HG03565 (cell line): ENCODE data around the gene SMIM7.

Experiments
- ATAC-seq: cut with Tn5 transposase; IDR thresholded peaks from one replicate; pipeline ENCODE4 v1.9.1; 2021; ENCODE audit warnings: mild to moderate bottlenecking, moderate library complexity; ENCODE audit not compliant: unreplicated experiment

SMIM7 gene

DNA sequence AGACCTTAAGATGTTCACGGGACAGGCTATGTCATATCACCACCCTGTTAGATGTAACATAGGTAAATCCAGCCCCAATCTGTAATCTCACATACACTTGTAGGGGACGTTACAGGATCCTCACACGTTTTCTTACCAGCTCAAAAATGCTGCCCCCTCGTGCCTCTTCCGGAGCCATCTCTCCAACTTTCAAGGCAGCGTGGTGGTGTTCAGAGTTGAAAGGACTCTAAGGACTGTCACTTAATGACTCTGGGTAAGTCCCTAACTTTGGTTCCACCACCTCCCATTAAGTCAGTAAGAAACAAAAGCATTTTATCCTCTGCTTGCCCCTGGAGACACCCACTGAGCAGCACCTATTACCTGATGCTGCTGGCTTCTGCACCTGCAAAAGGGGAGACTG, 36.4 kb downstream of the SMIM7 start:
- ATAC-seq = no peak

DNA sequence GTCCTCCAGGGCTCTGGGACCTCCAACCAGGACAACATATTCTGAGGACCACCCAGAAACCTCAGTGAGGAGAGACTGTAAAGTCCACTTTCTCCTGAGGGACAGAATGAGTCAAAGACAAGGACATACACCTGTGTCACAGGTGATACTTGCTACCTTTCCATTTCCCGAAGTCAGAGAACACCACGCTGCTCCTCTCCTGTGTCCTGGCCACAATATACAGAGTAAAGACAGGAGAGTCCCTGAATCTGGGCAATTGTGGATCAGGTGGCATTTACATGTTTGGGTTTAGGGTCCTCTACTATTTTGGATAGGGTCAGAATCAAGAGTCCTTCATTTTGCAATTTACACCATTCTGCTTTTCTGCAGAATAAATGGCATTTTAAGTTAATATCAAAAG, 36.9 kb downstream of the SMIM7 start:
- ATAC-seq = no peak

DNA sequence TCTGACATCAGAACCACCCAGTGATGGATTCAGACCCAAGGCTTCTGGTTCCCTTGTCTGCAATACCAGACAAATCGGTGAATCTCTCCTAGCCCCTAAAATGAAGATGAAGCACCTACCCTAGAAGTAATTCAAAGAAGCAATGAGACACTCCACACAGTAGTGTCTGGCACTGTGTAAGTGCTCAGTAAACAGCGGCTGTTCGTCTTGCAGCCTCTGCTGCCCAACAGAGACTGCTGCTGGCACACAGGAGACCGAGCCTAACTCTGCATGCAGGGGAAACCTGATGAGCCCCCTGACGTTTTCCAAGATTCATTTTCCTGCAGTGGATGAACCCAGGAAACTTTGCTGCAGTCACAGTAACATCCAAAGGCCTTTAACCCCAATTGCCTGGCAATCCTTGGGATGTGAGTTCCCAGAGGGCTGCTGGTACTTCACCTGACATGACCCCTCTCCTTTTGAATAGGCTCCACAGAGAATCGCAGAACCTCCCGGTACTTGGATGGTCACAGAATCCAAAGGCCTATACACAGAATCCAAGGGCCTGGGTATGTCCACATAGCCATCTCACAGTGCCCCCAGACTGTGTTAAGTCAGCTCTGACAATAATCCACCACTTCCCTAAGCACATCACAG, 38.7 kb downstream of the SMIM7 start:
- ATAC-seq = no peak

DNA sequence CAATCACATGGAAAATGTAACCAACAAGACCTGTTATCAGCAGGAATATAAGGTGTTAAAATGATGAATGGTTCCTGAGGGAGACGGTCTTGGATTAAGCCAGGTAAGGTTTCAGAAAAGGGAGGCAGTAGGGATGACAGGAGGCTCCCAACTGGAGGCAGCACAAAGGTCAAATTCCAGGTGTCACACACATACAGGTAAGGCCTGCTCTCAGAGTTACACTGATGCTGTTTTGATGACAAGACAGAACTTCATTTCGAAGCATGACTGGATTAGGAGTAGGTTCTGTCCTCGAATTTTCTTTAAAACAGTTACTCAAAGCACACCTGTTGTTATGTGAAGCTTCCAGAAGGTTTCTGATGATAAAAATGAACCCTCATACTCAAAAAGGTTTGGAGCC, 39.4 kb downstream of the SMIM7 start:
- no peak for ATAC-seq

DNA sequence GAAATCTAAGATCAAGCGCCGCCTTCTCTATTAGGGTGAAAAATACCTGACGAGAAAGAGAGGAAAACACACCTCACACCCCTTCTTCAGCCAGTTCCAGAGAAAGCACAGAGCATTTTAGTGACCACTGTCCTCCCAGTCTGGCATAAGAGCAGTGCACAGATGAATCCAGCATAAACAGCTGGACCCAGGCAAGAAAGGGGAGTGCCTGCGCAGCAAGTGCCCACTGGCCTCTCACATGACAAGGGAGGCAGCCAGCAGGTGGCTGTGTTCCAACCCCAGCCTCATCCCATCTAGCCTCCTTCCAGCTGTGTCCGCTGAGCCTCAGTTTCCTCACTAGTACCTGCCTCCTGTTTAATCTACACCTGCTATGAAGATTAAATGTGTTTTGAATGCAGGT, 39.9 kb downstream of the SMIM7 start:
- no peak for ATAC-seq

DNA sequence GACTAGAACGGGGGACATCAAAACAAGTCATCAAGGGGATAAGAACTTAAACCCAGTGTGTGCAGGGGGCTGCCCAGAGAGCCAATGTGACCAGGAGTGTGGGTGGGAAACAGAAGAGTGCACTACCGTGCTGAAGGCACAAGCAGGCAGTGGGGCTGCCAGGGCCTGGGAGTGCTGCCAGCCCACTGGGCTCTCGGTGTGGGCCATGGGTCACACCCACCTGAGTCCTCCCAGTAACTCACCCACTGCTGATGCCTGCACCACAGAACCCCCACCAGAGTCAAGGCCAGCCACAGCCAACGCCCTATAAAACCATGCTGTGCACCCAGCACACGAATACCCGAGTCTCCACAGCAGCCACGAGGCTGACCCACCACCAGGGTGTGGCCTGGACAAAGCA, 40.5 kb downstream of the SMIM7 start:
- no peak for ATAC-seq

DNA sequence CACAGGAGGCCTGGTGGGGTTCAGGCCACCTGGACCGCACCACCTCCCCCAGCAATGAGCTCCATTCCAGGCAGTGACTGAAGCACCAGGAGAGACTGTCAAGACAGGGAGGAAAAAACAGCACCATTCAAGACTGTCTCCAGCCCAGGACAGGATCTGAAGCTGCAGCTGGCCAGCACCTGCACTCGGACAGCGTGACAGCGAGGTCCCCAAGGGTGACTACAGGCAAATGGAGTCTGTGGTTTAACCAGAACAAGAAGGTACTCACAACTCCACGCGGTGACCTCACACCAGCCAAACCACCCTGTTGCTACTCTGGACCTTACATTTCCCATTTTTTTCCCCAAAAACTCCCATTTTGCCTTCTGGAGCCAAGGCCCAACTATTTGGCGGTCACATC, 41.7 kb downstream of the SMIM7 start:
- no peak for ATAC-seq

DNA sequence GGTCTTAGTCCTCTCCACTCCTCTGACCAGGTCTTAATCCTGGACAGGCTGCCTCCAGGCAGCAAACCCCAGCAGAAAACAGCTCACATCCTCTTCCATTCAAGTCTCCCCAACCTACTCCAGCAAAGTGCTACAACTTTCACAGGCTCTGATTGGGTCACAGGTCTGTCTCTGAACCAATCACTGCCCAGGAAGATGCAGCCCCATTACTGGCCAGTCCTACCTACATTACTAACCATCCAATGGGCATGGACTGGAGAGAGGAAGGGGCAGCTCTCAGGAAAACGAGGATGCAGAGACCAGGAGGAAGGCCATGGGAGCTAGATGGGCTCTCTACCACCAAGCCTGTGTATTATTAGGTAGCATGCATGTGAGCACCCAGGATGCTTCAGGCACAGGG, 44.1 kb downstream of the SMIM7 start:
- no peak for ATAC-seq

DNA sequence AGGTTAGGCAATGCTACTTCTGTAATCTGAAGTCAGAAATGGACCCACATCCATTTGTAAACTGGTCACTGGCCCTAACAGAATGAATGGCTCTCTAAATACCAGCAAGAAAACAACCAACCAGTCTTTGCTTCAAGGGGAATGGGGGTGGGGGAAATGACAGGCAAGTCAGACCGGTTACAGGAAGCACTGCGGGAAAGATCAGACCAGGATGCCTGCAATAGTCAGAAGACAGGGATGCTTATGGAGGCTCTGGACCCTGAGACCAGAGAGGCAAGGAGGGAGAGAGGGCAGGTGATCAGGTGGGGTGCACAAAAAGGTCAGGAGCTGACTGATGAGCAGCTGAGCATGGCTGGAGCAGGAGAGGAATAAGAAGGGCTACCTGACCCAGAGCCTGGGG, 45.0 kb downstream of the SMIM7 start:
- no peak for ATAC-seq

DNA sequence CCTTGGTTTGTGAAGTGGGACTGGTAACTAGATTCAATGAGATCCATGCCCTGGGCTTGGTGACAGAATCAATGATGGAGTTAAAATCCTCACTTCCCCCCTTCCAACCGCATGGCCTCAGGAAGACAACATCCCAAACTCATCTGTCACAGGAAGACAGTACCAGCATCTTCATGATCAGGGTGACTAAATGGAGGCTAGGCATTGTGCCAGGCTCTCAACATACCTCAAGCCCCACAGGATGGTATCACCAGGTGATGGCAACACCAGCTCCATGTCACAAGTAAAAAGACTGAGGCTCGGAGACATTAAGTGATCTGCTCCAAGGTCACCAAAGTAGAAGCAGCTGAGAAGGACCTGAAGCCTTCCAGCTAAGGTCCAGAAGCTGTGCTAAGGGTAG, 46.1 kb downstream of the SMIM7 start:
- no peak for ATAC-seq

DNA sequence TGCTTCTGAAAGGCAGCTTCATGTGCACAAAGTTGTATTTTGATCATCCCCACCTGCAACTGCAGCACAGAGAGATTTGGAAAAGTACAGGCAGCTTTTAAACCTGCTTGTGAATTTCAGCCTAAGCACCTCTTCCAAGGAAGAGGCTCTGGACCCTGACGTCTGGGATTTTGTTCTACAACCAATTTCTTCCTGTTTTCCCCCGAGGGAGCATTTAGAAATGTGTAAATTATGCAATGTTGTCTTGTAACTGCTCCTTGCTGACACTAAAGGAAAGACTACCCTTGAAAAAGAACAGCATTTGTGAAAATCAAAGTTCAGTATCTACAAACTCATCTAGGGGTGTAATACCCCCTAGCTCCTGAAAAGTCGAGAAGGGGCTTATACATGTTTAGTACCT, 47.3 kb downstream of the SMIM7 start:
- no peak for ATAC-seq

DNA sequence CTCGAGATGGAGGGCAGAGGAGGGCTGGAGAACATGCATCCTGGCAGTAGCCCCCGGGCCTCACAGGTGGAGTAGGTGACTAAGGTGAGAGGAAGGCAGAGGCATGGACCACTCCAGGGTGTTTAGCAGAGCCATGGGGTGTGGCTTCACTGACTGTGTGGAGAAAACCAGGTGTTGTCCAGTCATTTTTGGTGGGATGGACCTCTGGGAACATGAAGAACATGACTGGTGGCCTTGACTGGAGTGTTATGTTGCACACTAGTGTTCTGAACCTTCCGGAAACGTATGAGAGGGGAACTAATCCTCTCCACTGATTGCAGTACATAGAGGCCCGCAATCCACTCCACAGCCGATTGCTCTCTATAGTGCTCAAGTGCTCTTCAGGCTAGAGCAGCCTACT, 48.8 kb downstream of the SMIM7 start:
- no peak for ATAC-seq

DNA sequence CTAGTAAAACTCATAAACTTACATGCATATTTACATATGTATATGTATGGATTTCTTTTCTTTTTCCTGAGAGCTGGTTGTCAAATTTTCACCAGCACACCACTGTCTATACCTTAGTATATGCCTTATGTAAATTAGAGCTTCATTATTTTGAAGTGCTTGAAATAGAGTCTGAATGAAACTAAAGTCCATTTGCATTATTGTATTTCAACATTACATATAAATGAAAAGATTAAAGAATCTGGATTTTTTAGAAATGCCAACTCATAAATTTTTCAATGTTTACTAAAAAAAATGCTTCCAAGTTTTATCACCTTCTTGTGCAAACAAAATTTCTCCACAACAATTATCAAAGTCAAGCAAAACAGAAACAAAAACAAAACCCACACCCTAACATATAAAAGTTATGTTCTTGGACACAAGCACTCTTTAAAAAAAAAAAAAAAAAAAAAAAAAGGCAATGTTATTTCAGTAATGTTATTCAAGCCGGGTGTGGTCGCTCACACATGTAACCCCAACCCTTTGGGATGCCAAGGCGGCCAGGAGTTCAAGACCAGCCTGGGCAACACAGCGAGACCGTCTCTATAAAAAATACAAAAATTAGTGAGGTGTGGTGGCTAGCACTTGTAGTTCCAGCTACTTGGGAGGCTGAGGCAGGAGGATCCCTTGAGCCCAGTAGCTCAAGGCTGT, 50.3 kb downstream of the SMIM7 start:
- ATAC-seq = no peak

DNA sequence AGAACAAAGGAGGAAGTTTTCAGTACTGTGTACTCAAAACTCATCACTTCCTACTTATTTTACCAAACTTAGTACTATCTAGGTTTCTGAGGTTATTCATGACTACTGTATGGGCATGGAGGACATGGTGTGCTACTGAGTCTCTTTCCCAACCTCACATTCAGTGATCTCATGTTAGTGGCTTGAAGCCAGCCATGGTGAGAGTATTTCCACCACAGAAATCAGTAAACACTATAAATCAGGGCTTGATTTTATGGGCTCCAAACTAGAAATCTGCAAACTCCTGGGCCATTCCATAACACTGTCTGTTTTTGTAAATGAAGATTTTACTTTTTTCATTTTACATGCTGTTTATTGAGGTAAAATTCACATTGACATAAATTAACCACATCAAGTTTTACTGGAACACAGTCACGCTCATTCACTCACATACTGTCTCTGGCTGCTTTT, 51.6 kb downstream of the SMIM7 start:
- ATAC-seq = no peak

DNA sequence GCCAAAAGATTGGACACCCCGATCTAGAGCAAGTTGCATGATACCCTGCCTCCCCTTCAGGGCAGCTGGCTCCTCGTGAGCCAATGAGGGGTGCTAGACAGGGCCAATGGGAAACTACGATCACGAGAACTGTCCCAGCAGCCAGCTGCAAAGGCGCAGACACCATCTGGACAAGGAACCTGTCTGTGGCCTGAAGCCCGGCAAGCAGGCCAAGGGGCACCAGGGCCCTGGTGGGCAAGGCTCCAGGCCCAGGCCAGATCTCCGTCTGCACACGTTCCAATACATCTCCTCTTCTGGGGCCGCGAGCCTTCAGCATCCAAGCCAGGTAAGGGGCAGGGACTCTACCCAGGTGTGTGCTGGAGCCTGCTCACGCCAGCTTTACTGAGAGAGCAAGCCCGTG, 52.1 kb downstream of the SMIM7 start:
- ATAC-seq = no peak

DNA sequence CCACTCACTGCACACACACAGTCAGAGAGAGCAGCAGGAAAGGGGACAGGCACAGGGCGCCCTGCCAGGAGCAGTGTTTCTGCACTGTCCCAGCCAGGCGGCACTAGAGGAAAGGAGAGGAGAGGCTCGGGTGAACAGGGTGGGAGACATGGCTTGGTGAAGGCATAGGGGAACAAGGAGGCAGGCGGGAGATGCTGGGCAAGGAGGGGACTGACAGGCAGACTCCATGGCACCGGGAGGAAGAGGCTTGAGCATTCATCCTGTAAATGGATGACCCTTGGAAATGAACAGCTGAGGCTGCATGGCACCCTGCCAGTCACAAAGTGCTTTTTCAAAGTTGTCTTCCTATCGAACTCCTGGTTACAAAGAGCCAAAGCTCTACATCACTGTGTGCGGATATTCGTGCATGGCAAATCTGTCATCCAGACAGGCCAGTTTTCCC, 54.4 kb downstream of the SMIM7 start:
- no peak for ATAC-seq

DNA sequence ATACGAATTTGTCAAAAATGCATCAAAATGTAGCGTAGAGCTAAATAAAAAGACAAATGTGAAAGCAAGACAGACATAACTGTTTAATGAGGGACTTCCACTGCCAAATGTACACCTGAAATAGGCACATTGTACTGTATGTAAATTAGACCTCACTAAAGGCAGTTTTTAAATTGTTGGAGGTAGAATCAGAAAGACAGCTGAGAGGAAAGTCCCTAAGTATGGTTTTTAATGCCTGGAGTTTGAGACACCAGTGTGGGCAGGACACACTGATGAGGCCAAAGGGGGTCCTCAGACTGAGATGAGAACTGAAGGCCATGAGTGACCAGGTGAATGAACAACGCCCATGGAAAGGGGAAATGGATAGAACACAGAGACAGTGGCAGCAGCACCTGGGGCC, 54.8 kb downstream of the SMIM7 start:
- no peak for ATAC-seq

DNA sequence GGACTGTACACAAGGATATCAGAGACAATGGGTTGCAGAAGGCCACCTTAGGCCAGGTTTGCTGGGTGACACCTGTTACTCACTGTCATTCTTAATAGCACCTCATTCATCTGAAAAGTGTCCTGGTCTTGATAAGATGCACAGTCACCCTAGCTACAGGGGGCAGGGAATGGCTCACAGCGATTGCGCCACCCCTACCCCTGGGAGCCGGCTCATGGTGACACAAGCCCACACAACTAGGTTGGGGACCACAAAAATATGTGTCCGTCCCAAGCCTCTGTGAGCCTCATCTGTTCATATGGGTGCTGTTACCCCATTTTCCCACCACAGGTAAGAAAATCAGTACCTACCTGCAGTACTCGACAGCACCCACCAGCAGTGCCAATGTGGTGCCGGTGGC, 55.3 kb downstream of the SMIM7 start:
- no peak for ATAC-seq

DNA sequence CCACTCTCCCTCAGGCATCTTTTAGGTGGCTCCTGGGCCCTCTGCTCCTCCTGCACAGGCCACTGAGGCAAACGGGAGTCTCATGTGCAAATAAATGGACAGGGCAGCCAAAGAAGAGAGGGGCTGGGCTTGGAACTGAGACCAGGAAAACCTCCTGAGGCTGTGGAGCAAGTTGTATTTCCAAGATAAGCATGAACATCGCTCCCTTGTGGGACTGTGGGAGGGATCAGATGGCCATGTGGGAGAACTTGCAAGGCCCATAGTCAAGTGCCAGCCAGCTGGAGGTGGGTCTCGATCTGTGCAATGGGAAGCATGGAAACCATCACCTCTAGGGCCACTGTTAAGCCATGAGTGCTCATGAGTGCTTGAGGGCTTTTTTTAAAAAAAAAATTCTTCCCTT, 56.9 kb downstream of the SMIM7 start:
- no peak for ATAC-seq

DNA sequence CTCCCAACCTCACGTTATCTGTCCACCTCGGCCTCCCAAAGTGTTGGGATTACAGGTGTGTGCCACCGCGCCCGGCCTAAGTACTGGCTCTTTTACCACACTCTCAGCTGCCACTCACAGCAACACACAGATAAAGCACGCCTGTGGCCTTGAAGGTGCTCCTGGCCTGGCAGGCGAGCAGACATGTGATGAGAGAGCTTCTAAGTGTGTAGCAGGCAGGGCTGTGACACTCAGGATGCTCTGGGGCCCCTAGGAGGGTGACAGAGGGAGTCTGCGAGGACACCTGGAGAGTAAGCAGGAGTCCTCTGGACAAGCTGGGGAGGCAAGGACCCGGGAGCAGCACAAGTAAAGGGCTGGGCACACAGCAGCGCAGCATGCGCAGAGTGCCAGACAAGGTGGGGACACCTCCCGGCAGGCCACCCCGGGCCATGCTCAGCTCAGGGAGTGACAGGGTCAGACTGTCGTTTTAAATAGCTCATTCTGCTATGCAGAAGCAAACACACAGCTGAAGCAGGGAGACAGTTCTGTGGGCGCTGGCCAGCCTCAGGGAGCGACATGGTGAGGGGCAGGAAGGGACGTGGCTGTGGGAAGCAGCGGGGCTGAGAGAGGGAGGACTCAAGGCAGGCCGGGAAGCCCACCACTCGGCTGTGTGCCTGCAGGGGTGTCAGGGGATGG, 58.4 kb downstream of the SMIM7 start:
- ATAC-seq = no peak

DNA sequence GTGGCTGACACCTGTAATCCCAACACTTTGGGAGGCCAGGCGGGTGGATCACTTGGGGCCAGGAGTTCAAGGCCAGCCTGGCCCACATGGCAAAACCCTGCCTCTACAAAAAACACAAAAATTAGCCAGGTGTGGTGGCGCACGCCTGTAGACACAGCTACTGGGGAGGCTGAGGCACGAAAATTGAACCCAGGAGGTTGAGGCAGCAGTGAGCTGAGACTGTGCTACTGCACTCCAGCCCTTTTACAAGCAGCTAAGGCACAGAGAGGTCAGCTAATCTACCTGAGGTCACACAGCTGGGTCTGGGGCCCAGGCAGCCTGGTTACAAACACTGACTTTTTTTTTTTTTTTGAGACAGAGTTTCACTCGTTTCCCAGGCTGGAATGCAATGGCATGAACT, 59.1 kb downstream of the SMIM7 start:
- no peak for ATAC-seq

DNA sequence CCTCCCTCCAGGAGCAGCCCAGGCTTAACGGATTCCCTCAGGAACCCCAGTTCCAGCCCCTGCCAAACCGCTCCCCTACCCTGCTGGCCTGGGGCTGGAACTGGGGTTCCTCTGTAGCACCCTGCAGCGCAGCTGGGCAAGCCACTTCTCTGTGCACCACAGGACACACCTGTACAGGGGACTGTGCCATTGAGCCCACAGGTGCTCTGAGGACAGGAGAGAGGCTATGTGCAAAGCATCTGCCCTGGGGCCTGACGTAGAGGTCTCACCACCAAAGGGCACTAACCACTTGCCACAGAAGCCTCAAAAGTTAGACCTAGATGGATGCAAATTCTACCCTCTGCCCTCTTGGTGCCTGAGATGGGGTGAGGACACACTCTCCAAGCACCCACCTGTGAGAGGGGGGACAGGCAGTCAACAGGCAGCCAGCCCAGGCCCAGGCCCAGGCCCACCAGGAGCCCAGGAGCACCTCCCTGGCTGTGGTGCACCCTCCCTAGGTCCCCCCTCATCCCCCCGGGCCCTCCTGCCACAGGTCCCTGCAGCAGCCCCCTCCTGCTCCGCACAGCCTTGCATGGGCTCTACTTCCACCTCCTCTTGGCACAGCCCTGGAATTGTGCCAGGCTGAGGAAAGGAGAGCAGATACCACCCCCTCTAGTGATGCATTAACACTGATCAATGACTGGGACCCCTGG, 60.1 kb downstream of the SMIM7 start:
- no peak for ATAC-seq
